ENCODE results near the gene UVRAG.

The UVRAG gene

DNA sequence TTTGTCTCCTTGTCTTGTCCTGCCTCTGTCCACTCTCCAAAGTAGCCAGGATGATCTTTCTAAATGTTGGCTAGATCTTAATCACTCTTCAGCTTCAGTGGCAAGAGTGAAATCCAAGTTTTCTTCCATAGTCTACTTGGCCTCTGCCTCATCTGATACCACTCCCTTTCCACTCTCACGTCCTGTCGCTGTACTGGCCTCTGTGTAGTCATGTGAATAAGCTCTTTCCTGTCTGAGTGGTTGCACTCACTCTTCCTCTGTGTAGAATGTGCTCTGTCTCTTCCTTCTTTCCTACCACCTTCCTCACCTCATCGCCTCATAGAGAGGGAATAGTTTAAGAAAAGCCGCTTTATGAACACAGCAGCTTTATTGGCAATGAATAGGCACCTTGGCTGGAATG, 304.8 kb downstream of the UVRAG start:
- DNase-seq (ENCODE audit: low read depth), result no peak

DNA sequence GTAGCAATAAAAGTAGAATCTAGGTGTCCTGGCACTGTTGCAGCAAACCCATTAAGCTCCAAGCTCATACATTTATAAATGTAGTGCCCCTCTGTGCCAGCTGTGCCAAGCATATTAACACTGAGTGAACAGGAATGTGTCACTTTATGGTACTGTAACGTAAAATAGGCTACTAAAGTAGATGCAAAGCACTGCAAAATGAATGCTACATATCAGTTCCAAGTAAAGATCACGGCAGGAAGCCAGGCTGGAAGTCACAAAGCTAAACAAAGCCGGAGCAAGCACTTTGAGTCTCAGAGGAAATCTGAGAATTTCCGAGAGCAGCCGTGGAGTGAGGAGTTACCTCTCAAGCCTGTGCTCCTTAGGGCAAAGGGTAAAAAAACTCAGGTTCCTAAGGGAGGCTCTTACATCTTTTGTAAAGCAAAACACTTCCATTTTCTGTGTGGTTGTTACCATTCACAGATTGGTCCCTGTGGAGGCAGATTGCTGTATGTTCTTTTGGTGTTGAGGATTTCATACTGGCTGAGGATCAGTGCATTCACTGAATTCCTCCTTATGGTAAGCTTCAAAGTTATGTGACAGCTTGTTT, 305.6 kb downstream of the UVRAG start:
- DNase-seq (ENCODE audit: low read depth), result no peak

DNA sequence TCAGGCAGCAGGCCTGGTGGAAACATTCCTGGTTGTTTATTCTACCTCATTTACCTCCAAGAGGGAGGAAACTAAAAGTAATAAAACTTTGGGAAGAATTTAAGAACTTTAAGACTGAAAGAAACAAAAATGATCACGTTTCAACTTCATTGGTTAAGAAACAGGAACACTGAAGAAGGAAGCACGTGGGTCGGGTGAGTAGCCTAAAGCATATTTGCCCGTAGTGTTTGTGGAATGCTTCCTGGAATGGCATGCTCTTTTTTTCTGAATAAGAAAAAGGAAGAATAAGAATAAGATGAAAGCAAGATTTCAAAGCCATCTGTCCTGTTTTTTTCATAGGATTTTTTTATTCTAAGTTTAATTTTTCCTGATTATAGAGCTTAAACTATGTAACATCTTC, 308.2 kb downstream of the UVRAG start:
- DNase-seq (ENCODE audit: low read depth), result no peak

GRCh38 chr11:76124905-76125770, 310.1 kb downstream of the UVRAG start:
- DNase-seq (ENCODE audit: low read depth), result no peak

DNA sequence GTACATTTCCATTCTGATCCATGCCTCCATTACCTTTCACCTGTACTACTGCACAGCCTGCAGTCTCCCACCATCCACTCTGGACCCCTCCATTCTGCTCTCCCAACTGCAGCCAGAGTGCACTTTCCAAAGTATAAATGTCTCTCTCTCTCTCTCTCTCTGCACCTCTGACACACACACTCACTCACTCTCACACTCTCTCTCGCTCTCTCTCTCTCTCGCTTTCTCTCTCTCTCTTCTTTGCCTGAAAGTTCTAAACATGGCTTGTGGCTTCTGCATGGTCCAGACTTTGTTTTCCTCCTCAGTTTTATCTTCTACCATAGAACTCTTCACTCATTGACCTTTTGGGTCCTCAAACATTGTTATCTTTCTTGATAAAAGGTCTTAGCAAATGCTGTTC, 314.7 kb downstream of the UVRAG start:
- no peak for DNase-seq (ENCODE audit: low read depth)

GRCh38 chr11:76131142-76131541, 316.1 kb downstream of the UVRAG start:
- no peak for DNase-seq (ENCODE audit: low read depth)

GRCh38 chr11:76131671-76132631, 316.9 kb downstream of the UVRAG start:
- DNase-seq (ENCODE audit: low read depth), result no peak

DNA sequence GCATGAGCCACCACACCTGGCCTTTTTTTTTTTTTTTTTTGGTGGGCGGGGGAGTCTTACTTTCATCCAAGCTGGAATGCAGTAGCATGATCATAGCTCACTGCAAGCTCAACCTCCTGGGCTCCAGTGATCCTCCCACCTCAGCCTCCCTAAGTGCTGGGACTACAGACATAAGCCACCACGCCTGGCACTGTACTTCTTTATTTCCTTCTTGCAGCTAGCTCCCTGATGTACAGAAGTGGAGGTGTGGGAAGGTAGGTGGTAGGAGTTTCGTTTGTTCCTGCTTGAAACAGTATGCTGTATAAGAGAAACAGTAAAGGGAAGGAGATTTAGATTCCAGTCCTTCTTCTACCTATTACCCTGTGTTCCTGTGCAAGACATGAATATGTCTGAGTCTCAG, 319.2 kb downstream of the UVRAG start:
- DNase-seq (ENCODE audit: low read depth), result no peak

- no peak for DNase-seq (ENCODE audit: low read depth)
Measured at GRCh38 chr11:76135491-76135890, 320.5 kb downstream of the UVRAG start.

GRCh38 chr11:76139314-76139713, 324.3 kb downstream of the UVRAG start:
- DNase-seq (ENCODE audit: low read depth), result no peak

GRCh38 chr11:76140912-76141574, 326.0 kb downstream of the UVRAG start:
- DNase-seq (ENCODE audit: low read depth), result no peak

- no peak for DNase-seq (ENCODE audit: low read depth)
Measured at GRCh38 chr11:76141901-76142588, 327.0 kb downstream of the UVRAG start.

DNA sequence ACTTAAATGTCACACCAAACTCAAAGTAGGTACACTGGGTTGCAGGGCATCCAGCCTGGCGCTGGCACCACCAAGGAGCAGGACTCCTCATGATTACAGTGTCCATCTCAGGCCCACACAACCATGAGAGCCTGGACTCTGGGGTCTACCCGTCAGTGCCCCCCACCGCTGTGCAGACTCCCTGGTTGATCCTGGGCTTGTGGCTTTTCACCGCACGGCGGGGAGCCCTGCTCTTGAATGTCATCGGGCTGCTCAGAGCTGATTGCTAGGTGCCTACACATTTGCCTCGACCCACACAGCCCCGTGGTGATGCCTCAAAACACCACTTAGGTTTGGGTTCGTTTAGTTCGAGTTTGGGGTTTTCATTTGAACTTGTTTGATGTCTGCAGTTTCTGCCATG, 328.3 kb downstream of the UVRAG start:
- no peak for DNase-seq (ENCODE audit: low read depth)

- no peak for DNase-seq (ENCODE audit: low read depth)
Measured at GRCh38 chr11:76147106-76147740, 332.2 kb downstream of the UVRAG start.

DNA sequence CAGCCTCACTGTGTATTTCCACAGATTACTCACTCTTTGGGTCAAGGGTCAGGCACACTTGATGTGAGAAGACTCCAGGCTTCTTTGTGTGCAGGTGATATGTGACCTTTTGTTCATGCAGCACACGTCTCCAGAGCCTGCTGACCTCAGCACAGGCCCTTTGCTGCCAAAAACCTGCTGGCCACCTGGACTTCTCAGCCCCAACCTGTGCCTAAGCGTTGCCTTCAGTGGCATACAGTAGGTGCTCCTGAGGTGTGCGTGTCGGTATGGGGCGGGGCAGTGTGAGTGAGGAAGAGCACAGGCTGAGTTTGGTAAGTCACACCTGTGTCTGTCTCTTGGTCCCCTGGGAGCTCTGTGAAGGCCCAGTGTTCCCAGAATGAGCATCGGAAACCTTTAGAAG, 333.2 kb downstream of the UVRAG start:
- no peak for DNase-seq (ENCODE audit: low read depth)

DNA sequence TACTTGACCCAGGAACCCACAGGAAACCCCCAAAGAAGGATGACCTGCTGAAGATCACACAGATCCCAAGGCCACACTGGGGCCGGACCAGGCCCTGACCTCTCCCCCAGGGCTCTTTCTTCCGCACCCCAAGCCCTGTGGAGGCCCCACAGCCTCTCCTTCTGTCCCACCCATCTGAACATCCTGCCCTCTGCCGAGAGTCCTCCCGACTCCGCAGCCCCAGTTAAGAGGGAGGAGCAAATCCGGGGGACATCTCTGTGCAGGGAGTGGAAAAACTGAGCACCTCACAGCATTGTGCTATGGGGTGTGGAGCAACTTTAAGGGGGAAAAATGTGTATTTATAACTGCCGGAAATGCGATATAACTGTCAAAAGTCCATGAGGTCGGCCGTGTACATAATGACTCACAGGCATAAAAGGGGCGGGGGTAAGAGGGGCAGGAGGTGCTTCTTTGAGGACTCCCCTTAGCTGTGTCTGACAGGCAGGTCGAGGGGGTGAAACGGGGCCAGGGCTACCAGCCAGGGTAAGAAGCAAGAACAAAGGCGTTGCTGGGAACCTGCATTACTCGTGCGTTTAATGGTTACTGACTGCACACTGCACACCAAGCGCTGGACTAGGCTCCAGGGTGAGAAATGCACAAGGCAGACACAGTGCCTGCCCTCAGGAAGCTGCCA, 334.1 kb downstream of the UVRAG start:
- DNase-seq (ENCODE audit: low read depth), result no peak

DNA sequence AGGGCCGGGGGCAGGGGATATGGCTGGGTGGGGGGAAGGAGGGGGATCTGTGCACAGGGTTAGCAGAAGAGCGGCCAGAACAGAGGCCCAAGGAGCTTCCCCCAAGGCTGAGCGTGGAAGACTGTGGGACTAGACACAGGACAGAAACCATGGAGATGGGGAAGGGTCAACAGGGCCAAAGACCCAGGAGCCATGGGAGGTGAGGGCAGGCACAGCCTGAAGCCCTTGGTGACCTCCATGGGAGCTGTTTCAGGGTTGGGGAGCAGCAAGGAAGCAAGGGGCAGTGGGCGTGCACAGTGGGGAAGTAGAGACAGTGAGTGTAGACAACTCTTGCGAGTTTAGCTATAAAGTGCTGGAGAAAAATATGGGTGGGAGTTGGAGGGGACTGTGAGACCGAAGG, 334.7 kb downstream of the UVRAG start:
- DNase-seq (ENCODE audit: low read depth), result no peak

DNA sequence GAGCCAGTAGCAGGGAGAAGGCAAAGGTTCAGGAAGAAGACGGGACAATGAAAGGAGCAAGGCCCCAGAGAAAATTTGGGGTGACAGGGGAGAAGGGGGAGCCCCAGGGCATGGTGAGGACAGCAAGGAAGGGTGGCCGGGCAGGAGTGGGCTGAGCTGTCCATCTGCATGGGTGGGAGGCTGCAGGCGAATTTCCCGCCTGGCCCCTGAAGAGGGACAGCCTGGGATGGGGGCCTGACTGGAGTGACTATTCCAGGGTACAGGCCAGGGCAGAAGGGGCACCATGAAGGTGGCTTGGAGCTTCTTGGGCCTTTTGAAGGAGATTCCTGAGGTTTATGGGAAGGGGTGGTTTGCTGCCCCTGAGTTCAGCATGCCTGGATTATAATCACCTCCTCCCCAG, 335.1 kb downstream of the UVRAG start:
- no peak for DNase-seq (ENCODE audit: low read depth)

DNA sequence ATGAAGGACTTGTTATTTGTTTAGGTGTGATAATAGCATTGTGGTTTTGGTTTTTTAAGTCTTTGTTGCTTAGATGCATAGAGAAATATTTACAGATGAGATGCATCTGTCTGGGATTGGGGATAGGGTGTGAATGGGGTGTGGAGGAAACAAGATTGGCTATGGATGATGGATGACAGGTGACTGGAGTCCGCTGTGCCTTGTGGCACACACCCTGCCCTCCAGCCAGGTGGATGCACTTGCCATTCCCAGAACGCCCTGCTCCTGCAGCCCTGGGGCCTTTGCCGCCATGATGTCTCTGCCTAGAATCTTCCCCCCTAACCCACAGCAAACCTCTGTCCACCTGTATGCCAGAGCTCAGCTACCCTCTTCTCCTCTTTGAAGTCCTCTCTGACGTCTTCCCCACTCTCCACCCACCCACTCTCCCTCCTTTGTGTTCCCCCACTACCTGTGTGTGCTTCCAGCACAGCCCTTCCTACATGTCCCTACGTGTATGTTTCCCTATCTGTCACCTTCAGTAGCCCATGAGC, 336.6 kb downstream of the UVRAG start:
- DNase-seq (ENCODE audit: low read depth), result no peak

- peak; percentile 74 for DNase-seq (ENCODE audit: low read depth)
Measured at GRCh38 chr11:76152086-76152681, 337.2 kb downstream of the UVRAG start.
